Keratinocyte (primary cell): Measurements from ENCODE around the gene ARHGAP9. TPM values are rescaled to one million over a fixed set of nuclear protein-coding genes. Genes with fewer than 3 reads are reported as not detected.

Experiments used
- DNase-seq: peaks from one replicate; pipeline ENCODE4 v3.0.0-alpha.2; 2011; ENCODE audit warnings: low read depth, missing footprints, low spot score
- FAIRE-seq: peaks from 2 replicates; lab custom pipeline; 2011; peaks lifted over from hg19 to GRCh38; lab: Jason Lieb, UNC
- H2AFZ ChIP-seq: 2 replicates; pipeline ENCODE4 v1.6.0; 2012; ENCODE audit warnings: low read length, control low read depth, inconsistent platforms; ENCODE audit not compliant: control insufficient read depth
- H3K27ac ChIP-seq: 2 replicates; pipeline ENCODE4 v1.5.1; 2011; ENCODE audit warnings: low read length; ENCODE audit not compliant: control insufficient read depth, insufficient read depth
- H3K27me3 ChIP-seq: 3 replicates; pipeline ENCODE4 v1.6.0; 2011; ENCODE audit warnings: low read length; ENCODE audit not compliant: control insufficient read depth, insufficient read depth; ENCODE audit errors: extremely low read depth
- H3K36me3 ChIP-seq, 2 experiments: 2 replicates in 1 of 2; 3 replicates in 1 of 2; pipeline ENCODE4 v1.5.1; 2011; ENCODE audit warnings: low read length in 2 of 2, mild to moderate bottlenecking in 1 of 2; ENCODE audit not compliant: control insufficient read depth in 2 of 2, insufficient read depth in 2 of 2; ENCODE audit errors: extremely low read depth in 1 of 2
- H3K4me1 ChIP-seq: 3 replicates; pipeline ENCODE4 v1.5.1; 2011; ENCODE audit warnings: low read length; ENCODE audit not compliant: control insufficient read depth, insufficient read depth; ENCODE audit errors: extremely low read depth
- H3K4me2 ChIP-seq: 3 replicates; pipeline ENCODE4 v1.6.0; 2011; ENCODE audit warnings: low read depth, low read length; ENCODE audit not compliant: control insufficient read depth, insufficient read depth; ENCODE audit errors: extremely low read depth
- H3K4me3 ChIP-seq, 3 experiments: fragments of 200-600 bp in 1 of 3; sonication (generic) in 1 of 3; 2 replicates in 2 of 3; 3 replicates in 1 of 3; pipeline ENCODE4 v1.5.1; 2011 to 2016; ENCODE audit warnings: low read length in 3 of 3, mild to moderate bottlenecking in 3 of 3, control low read depth in 2 of 3, inconsistent platforms in 1 of 3, low read depth in 1 of 3, mixed read lengths in 1 of 3, mixed run types in 1 of 3, moderate library complexity in 1 of 3; ENCODE audit not compliant: control insufficient read depth in 2 of 3, insufficient read depth in 2 of 3; ENCODE audit errors: extremely low read depth in 1 of 3
- H3K79me2 ChIP-seq: 2 replicates; pipeline ENCODE4 v1.6.0; 2012; ENCODE audit warnings: low read length; ENCODE audit not compliant: control insufficient read depth, insufficient read depth
- H3K9ac ChIP-seq: 3 replicates; pipeline ENCODE4 v1.6.0; 2011; ENCODE audit warnings: low read length; ENCODE audit not compliant: control insufficient read depth, insufficient read depth; ENCODE audit errors: extremely low read depth
- H3K9me1 ChIP-seq: 3 replicates; pipeline ENCODE4 v1.6.0; 2011; ENCODE audit warnings: low read length; ENCODE audit not compliant: control insufficient read depth, insufficient read depth; ENCODE audit errors: extremely low read depth
- H3K9me3 ChIP-seq: 2 replicates; pipeline ENCODE4 v1.5.1; 2012; ENCODE audit warnings: low read depth, low read length; ENCODE audit not compliant: control insufficient read depth
- H4K20me1 ChIP-seq: 3 replicates; pipeline ENCODE4 v1.6.0; 2011; ENCODE audit warnings: low read length; ENCODE audit not compliant: control insufficient read depth, insufficient read depth; ENCODE audit errors: extremely low read depth
- CTCF ChIP-seq, 3 experiments: IDR thresholded peaks in 1 of 3; conservative IDR thresholded peaks in 1 of 3; optimal IDR thresholded peaks in 1 of 3; 2 replicates in 2 of 3; 3 replicates in 1 of 3; pipeline versions ENCODE3 to v1.5.1; 2011; ENCODE audit warnings: low read length in 3 of 3, mild to moderate bottlenecking in 3 of 3, moderate library complexity in 2 of 3, control low read depth in 1 of 3, inconsistent platforms in 1 of 3; ENCODE audit not compliant: insufficient read depth in 2 of 3; ENCODE audit errors: extremely low read depth in 1 of 3
- EZH2 ChIP-seq: IDR thresholded peaks from one replicate; pipeline ENCODE4 v1.6.1; 2012; ENCODE audit warnings: inconsistent platforms, mild to moderate bottlenecking, low read length, moderate library complexity
- dilution Hi-C: fragments of 300-500 bp; cut with MboI; formaldehyde crosslinking; loops from one replicate; pipeline ENCODE4 v1.7.0; 2020; ENCODE audit warnings: low sequenced_read_pairs; ENCODE audit not compliant: extremely low pct_ligation_motif_present
- polyA plus RNA-seq, 5 experiments: library from polyadenylated mRNA; depleted of rRNA in 3 of 5; stranded (reverse) in 3 of 5; stranded (forward) in 1 of 5; unstranded in 1 of 5; fragments of >200 nt; gene quantifications; 1 replicate in 1 of 5; 2 replicates in 3 of 5; 3 replicates in 1 of 5; pipeline versions ENCODE4 v1.2.1 to v1.2.3, GENCODE V29; 2011 to 2012; ENCODE audit warnings: missing spikeins in 2 of 5, low read depth in 1 of 5, low replicate concordance in 1 of 5

Gene ARHGAP9
- polyA plus RNA-seq, 1 donor (not counting 4 experiments of a cell fraction or from before 2014, with no cell fraction given), result not detected

- H3K27ac ChIP-seq, result no peak overlapping the region
- no peak for FAIRE-seq
- no peak overlapping the region for H3K4me2 ChIP-seq
- no peak overlapping the region for H3K9ac ChIP-seq
- no peaks in the 10 kb centered on the region for H3K9me1 ChIP-seq
- dilution Hi-C loops, result no loop called here
- peaks cover 21% of the 10 kb centered on the region for H3K79me2 ChIP-seq
- no peaks in the 10 kb centered on the region for H3K9me3 ChIP-seq
- no peaks in the 10 kb centered on the region for H3K27me3 ChIP-seq
- TF ChIP-seq CTCF (optimal IDR thresholded peaks at IDR 0.05 in 1 of 3, IDR thresholded peaks at IDR 0.05 in 1 of 3, conservative IDR thresholded peaks at IDR 0.05 in 1 of 3; ENCODE audit: extremely low read depth in 1 of 3, insufficient read depth in 2 of 3, low read length in 3 of 3) (no peak), EZH2 (no peak)
- no peak for DNase-seq
- peaks cover 12% of the 10 kb centered on the region for H3K4me1 ChIP-seq
- H3K36me3 ChIP-seq, result peaks cover 43 to 68% of the 10 kb centered on the region in 2 experiments
- peaks cover 19% of the 10 kb centered on the region for H4K20me1 ChIP-seq
- H3K4me3 ChIP-seq, result no peak overlapping the region
- no peak overlapping the region for H2AFZ ChIP-seq
Observed at GRCh38 chr12:57515934-57516541, 36.4 kb upstream of the ARHGAP9 start.

GRCh38 chr12:57515408-57515933, 35.8 kb upstream of the ARHGAP9 start:
- no peak for DNase-seq
- Histone ChIP-seq H3K9ac (no peak overlapping the region), H3K4me1 (peaks cover 12% of the 10 kb centered on the region), H3K27ac (no peak overlapping the region), H2AFZ (no peak overlapping the region), H4K20me1 (peaks cover 19% of the 10 kb centered on the region), H3K9me3 (no peaks in the 10 kb centered on the region), H3K9me1 (no peaks in the 10 kb centered on the region), H3K4me3 (no peak overlapping the region), H3K36me3 (peaks cover 43 to 68% of the 10 kb centered on the region in 2 experiments), H3K4me2 (no peak overlapping the region), H3K79me2 (peaks cover 21% of the 10 kb centered on the region), H3K27me3 (no peaks in the 10 kb centered on the region)
- FAIRE-seq, result no peak
- dilution Hi-C loops, result no loop called here
- TF ChIP-seq EZH2, result no peak
- TF ChIP-seq CTCF (optimal IDR thresholded peaks at IDR 0.05 in 1 of 3, IDR thresholded peaks at IDR 0.05 in 1 of 3, conservative IDR thresholded peaks at IDR 0.05 in 1 of 3; ENCODE audit: extremely low read depth in 1 of 3, insufficient read depth in 2 of 3, low read length in 3 of 3), result no peak
